ENCODE results near the gene VPS54. TPM values are rescaled to one million over a fixed set of nuclear protein-coding genes. Genes with fewer than 3 reads are reported as not detected.

VPS54 gene
- total RNA-seq, 2 donors from 2014 or later, result 17.8 to 22.8 TPM

GRCh38 chr2:64018701-64019082 is 536 bp downstream of the VPS54 start:
- 0 to 1% methylated on average over 10 to 32 of the region's 38 CpGs for WGBS, 2 donors
- TF ChIP-seq POLR2A (IDR thresholded peaks at IDR 0.05), result peak in 2 of 3 donors; percentile 0 to 3
- no peak for TF ChIP-seq CTCF (IDR thresholded peaks at IDR 0.05)
- ATAC-seq (peak; percentile 77), DNase-seq (peak in 2 of 4 donors; percentile 51 to 65)
- Histone ChIP-seq H3K27ac (peak overlapping the region; percentile 89 to 98 (median 94)), H3K27me3 (no peaks in the 10 kb centered on the region), H3K36me3 (replicated peaks in 1 of 2; ENCODE audit: insufficient read depth in 1 of 2, low read depth in 2 of 2) (no peaks in the 10 kb centered on the region), H3K4me3 (peak overlapping the region; percentile 30 to 38), H3K4me1 (peaks cover 32% of the 10 kb centered on the region), H3K9me3 (no peaks in the 10 kb centered on the region)
- intact Hi-C loops (cut with DNase I), result no loop called here

GRCh38 chr2:64017811-64018700 is 1.2 kb downstream of the VPS54 start:
- intact Hi-C loops (cut with DNase I), result no loop called here
- H3K4me3 ChIP-seq, result peak overlapping the region; percentile 30 to 38
- 3 to 4% methylated on average over 22 of the region's 22 CpGs for WGBS, 2 donors
- peak in 2 of 4 donors; percentile 38 for DNase-seq
- TF ChIP-seq CTCF (IDR thresholded peaks at IDR 0.05) (no peak), POLR2A (IDR thresholded peaks at IDR 0.05) (peak in 2 of 3 donors; percentile 45)
- no peak for ATAC-seq
- no peaks in the 10 kb centered on the region for H3K36me3 ChIP-seq (replicated peaks in 1 of 2; ENCODE audit: insufficient read depth in 1 of 2, low read depth in 2 of 2)
- no peaks in the 10 kb centered on the region for H3K27me3 ChIP-seq
- H3K4me1 ChIP-seq, result peaks cover 33% of the 10 kb centered on the region
- H3K9me3 ChIP-seq, result no peaks in the 10 kb centered on the region
- peak overlapping the region; percentile 34 to 98 (median 93) for H3K27ac ChIP-seq

- DNase-seq, result no peak
- H3K9me3 ChIP-seq, result no peaks in the 10 kb centered on the region
- no peak for ATAC-seq
- TF ChIP-seq POLR2A (IDR thresholded peaks at IDR 0.05) (no peak), CTCF (IDR thresholded peaks at IDR 0.05) (no peak)
- intact Hi-C loops (cut with DNase I), result no loop called here
- H3K4me3 ChIP-seq, result no peak overlapping the region
- H3K27me3 ChIP-seq, result no peaks in the 10 kb centered on the region
- 69 to 77% methylated on average over 3 of the region's 3 CpGs for WGBS, 2 donors
- H3K27ac ChIP-seq, result peak overlapping the region in 1 of 4 donors; percentile 15
- H3K4me1 ChIP-seq, result peaks cover 28% of the 10 kb centered on the region
- H3K36me3 ChIP-seq (replicated peaks in 1 of 2; ENCODE audit: insufficient read depth in 1 of 2, low read depth in 2 of 2), result no peaks in the 10 kb centered on the region
Measured at GRCh38 chr2:64015898-64016297, 3.3 kb downstream of the VPS54 start.

- H3K4me1 ChIP-seq, result peaks cover 28% of the 10 kb centered on the region
Measured at GRCh38 chr2:64015391-64015790, 3.8 kb downstream of the VPS54 start.

More at GRCh38 chr2:64015391-64015790, 3.8 kb downstream of the VPS54 start:
- no peaks in the 10 kb centered on the region for H3K27me3 ChIP-seq
- H3K9me3 ChIP-seq, result no peaks in the 10 kb centered on the region
- no peaks in the 10 kb centered on the region for H3K36me3 ChIP-seq (replicated peaks in 1 of 2; ENCODE audit: insufficient read depth in 1 of 2, low read depth in 2 of 2)
- intact Hi-C loops (cut with DNase I), result no loop called here
- TF ChIP-seq CTCF (IDR thresholded peaks at IDR 0.05) (no peak), POLR2A (IDR thresholded peaks at IDR 0.05) (no peak)
- no peak overlapping the region for H3K4me3 ChIP-seq
- peak overlapping the region in 1 of 4 donors; percentile 15 for H3K27ac ChIP-seq
- ATAC-seq (no peak), DNase-seq (no peak)
- WGBS, 2 donors, result 80 to 89% methylated on average over 5 of the region's 5 CpGs
